Psoas muscle (tissue), 8 donors: Measurements from ENCODE around the gene ANKFY1. TPM values are rescaled to one million over a fixed set of nuclear protein-coding genes. Genes with fewer than 3 reads are reported as not detected.

ENCODE experiments used
- ATAC-seq, 4 donors: fragments of 200-7000 bp; cut with Tn5 transposase; one replicate each; pipeline ENCODE4 v1.9.1; 2020; ENCODE audit warnings: moderate library complexity in 3 of 4, mild to moderate bottlenecking in 2 of 4
- DNase-seq, 2 donors: peaks; one replicate each; pipeline ENCODE4 v3.0.0-alpha.2; 2020
- H3K27ac ChIP-seq: fragments of 200-600 bp; one replicate; pipeline ENCODE4 v1.8.0; 2022
- H3K27me3 ChIP-seq, 3 donors: fragments of 200-600 bp in 1 of 3; one replicate each; pipeline versions ENCODE4 v1.6.1 to v1.8.0; 2013 to 2022; ENCODE audit warnings: low read length in 2 of 3, mild to moderate bottlenecking in 2 of 3, moderate library complexity in 1 of 3; ENCODE audit not compliant: insufficient read depth in 3 of 3
- H3K36me3 ChIP-seq, 2 donors: fragments of 200-600 bp in 1 of 2; one replicate each; pipeline versions ENCODE4 v1.6.1 to v1.8.0; 2013 to 2022; ENCODE audit warnings: low read depth in 1 of 2, mild to moderate bottlenecking in 1 of 2, moderate library complexity in 1 of 2; ENCODE audit not compliant: insufficient read depth in 1 of 2
- H3K4me1 ChIP-seq: fragments of 200-600 bp; one replicate; pipeline ENCODE4 v1.8.0; 2022
- H3K4me3 ChIP-seq: fragments of 200-600 bp; one replicate; pipeline ENCODE4 v1.8.0; 2022; ENCODE audit warnings: mild to moderate bottlenecking
- H3K9me3 ChIP-seq: fragments of 200-600 bp; one replicate; pipeline ENCODE4 v1.8.0; 2022
- CTCF ChIP-seq: fragments of 200-600 bp; IDR thresholded peaks from one replicate; pipeline ENCODE4 v1.8.0; 2022; ENCODE audit warnings: antibody characterized with exemption
- WGBS, 3 donors: extraction: QIAGEN DNeasy Blood & Tissue Kit; methylation state at CpG; one replicate each; pipeline versions ENCODE4 v1.1.6 to v1.1.7; 2013; 5-methylcytosine and 5-hydroxymethylcytosine counted together
- intact Hi-C, 2 donors: fragments of 100-400 bp; cut with DNase I; formaldehyde crosslinking; loops; one replicate each; pipeline versions ENCODE4 v1.11.0 to v1.14.2; 2022
- polyA plus RNA-seq, 3 donors: library from polyadenylated mRNA; stranded (reverse); fragments of 200-250 nt; gene quantifications; one replicate each; pipeline ENCODE4 v1.2.3, GENCODE V29; 2013
- total RNA-seq, 4 donors: library from RNA; stranded (reverse); fragmentation: NEBNext Ultra II Directional in 2 of 4; extraction: Animal tissue kit (Norgen Biotek cat#: 25700) in 2 of 4; gene quantifications; one replicate each; pipeline versions ENCODE4 v1.2.1 to v1.2.4, GENCODE V29; 2021 to 2023
- donor health status: healthy with polysubstance abuse.
- donor health status: DM: no; HTN: no; CAD: no; lungs with moderate emphysema.
- donor health status: Bipolar disorder and iron deficiency.
- donor health status: healthy.
- donor health status: DM: yes; HTN: yes; CAD: no.
- donor health status: DM: no; HTN: no; CAD: no.
- donor health status: DM: no; HTN: no; CAD: no.
- donor health status: DM: yes; HTN: yes; CAD: no.

Gene ANKFY1
- total and polyA plus RNA-seq, 7 donors = 5.7 to 18.8 (median 12.8) TPM

- no peak overlapping the region for H3K27ac ChIP-seq
- intact Hi-C loops = no loop called here
- no peaks in the 10 kb centered on the region for H3K9me3 ChIP-seq
- WGBS, 3 donors = 85 to 91% (median 85%) methylated on average over 7 of the region's 7 CpGs
- TF ChIP-seq CTCF = no peak
- H3K4me3 ChIP-seq = no peak overlapping the region
- H3K4me1 ChIP-seq = peaks cover 35% of the 10 kb centered on the region
- DNase-seq (no peak), ATAC-seq (no peak)
- H3K36me3 ChIP-seq = peaks cover 0 to 36% of the 10 kb centered on the region in 2 donors
- no peaks in the 10 kb centered on the region for H3K27me3 ChIP-seq
Measured at GRCh38 chr17:4307179-4307930, 43.6 kb upstream of the ANKFY1 start.

- Histone ChIP-seq H3K27me3 (no peaks in the 10 kb centered on the region), H3K4me3 (no peak overlapping the region), H3K9me3 (no peaks in the 10 kb centered on the region), H3K4me1 (peaks cover 30% of the 10 kb centered on the region), H3K36me3 (peaks cover 0 to 42% of the 10 kb centered on the region in 2 donors), H3K27ac (peak overlapping the region; percentile 58)
- WGBS, 3 donors = 67 to 84% (median 69%) methylated on average over 7 of the region's 7 CpGs
- TF ChIP-seq CTCF = no peak
- DNase-seq (no peak), ATAC-seq (peak; percentile 36 to 59 (median 52))
- intact Hi-C loops = loop anchor here in 1 of 2 donors (2.0 kb wide), 1 partner anchor 90 kb away; no protein-coding TSS in a partner anchor
Measured at GRCh38 chr17:4305224-4305623, 41.4 kb upstream of the ANKFY1 start.

GRCh38 chr17:4304417-4305027, 40.7 kb upstream of the ANKFY1 start:
- ATAC-seq (peak; percentile 63 to 77 (median 69)), DNase-seq (no peak)
- peak; percentile 69 for TF ChIP-seq CTCF
- Histone ChIP-seq H3K27ac (peak overlapping the region; percentile 58), H3K4me3 (no peak overlapping the region), H3K4me1 (peaks cover 23% of the 10 kb centered on the region), H3K9me3 (no peaks in the 10 kb centered on the region), H3K36me3 (peaks cover 0 to 42% of the 10 kb centered on the region in 2 donors), H3K27me3 (no peaks in the 10 kb centered on the region)
- WGBS, 3 donors = 44 to 49% (median 44%) methylated on average over 6 of the region's 6 CpGs
- intact Hi-C loops = loop anchor here (2.0 to 5.0 kb wide), 2 partner anchors 87 to 90 kb away; no protein-coding TSS in a partner anchor

- intact Hi-C loops = loop anchor here in 1 of 2 donors (5.0 kb wide), 1 partner anchor 84 kb away; no protein-coding TSS in a partner anchor
- Histone ChIP-seq H3K27ac (peak overlapping the region; percentile 48), H3K36me3 (peaks cover 0 to 45% of the 10 kb centered on the region in 2 donors), H3K4me3 (no peak overlapping the region), H3K27me3 (no peaks in the 10 kb centered on the region), H3K9me3 (no peaks in the 10 kb centered on the region), H3K4me1 (peaks cover 41% of the 10 kb centered on the region)
- TF ChIP-seq CTCF = no peak
- ATAC-seq (peak in 1 of 4 donors; percentile 10), DNase-seq (peak in 1 of 2 donors; percentile 38)
- WGBS, 3 donors = 63 to 77% (median 68%) methylated on average over 5 of the region's 5 CpGs
Measured at GRCh38 chr17:4301066-4301465, 37.3 kb upstream of the ANKFY1 start.
